ENCODE results near the gene MAMSTR.

MAMSTR gene

GRCh38 chr19:48668761-48669160, 50.8 kb downstream of the MAMSTR start:
- DNase-seq (ENCODE audit: low spot score) (no peak), FAIRE-seq (no peak)

DNA sequence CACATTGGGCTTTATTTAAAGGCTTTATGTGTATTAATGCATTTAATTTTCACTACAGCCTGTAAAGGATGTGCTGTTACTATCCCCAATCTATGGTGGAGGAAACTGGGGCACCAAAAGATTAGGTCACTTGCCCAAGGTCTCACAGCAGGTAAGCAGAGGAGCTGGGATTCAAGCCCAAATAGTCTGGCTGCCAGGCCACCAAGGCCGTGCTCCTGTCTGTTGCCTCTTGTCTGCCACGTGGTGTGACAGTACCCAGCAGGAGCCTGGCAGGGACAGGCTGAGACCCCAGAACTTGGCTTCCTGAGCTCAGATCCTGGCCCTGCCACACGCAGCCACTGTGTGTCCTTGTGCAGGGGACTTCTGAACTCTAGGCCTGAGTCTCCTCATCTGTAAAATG, 51.2 kb downstream of the MAMSTR start:
- FAIRE-seq (no peak), DNase-seq (ENCODE audit: low spot score) (no peak)

GRCh38 chr19:48665786-48666185, 53.7 kb downstream of the MAMSTR start:
- FAIRE-seq (no peak), DNase-seq (ENCODE audit: low spot score) (no peak)

DNA sequence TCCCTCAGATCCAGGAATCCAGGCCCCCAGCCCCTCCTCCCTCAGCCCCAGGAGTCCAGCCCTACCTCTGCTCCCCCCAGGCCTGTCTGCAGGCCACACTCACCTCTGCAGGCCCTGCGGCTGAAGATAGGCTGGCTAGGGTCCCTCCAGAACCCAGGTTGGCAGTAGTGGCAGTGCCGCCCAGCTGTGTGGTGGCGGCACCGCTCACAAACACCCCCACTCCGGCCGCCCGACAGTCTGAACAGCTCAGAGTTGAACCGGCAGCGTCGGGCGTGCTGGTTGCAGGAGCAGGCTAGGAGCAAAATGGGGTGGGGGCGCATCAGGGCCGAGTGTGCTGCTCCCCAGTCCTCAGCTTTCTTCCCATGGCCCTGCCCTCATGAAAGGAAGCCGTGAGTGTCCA, 55.0 kb downstream of the MAMSTR start:
- DNase-seq (ENCODE audit: low spot score) = no peak
- FAIRE-seq = no peak

DNA sequence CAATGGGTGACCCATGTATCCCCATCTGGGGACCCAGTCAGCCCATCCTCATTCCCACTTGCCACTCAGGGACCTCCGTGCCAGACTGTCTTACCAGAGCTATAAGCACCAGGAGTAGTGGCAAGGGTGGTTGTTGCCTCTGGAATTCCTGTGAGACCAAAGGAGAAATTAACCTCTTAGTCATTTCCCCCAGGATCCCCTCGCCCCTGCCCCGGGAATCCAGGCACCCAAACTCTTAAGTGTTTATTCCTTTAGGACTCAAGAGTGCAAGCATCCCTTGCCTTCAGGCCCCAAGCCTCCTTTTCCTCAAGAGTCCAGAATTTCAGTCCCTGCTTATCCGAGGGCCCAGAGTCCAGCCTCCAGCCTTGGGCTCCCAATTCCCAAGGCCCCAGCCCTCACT, 55.9 kb downstream of the MAMSTR start:
- DNase-seq (ENCODE audit: low spot score) = no peak
- FAIRE-seq = no peak

All from urothelium cell line (cell line).